HEK293T (cell line): ENCODE results near the gene ABCA4.

Experiments used
- BHLHE40 ChIP-seq: fragments of 450-650 bp; IDR thresholded peaks from 2 replicates; pipeline ENCODE4 v1.6.1; 2016; ENCODE audit warnings: mild to moderate bottlenecking, moderate library complexity, borderline replicate concordance
- FOXA1 ChIP-seq: fragments of 450-650 bp; IDR thresholded peaks from 2 replicates; pipeline ENCODE4 v1.6.1; 2016; ENCODE audit warnings: mild to moderate bottlenecking
- FOXK2 ChIP-seq: fragments of 450-650 bp; IDR thresholded peaks from 2 replicates; pipeline ENCODE4 v1.6.1; 2016; ENCODE audit warnings: mild to moderate bottlenecking
- FOXM1 ChIP-seq: fragments of 450-650 bp; IDR thresholded peaks from 2 replicates; pipeline ENCODE4 v1.6.1; 2017; ENCODE audit warnings: mild to moderate bottlenecking, borderline replicate concordance
- LEF1 ChIP-seq: fragments of 450-650 bp; IDR thresholded peaks from 2 replicates; pipeline ENCODE4 v1.6.1; 2017; ENCODE audit warnings: mild to moderate bottlenecking, borderline replicate concordance
- SUZ12 ChIP-seq: fragments of 450-650 bp; IDR thresholded peaks from 2 replicates; pipeline ENCODE4 v1.6.1; 2016; ENCODE audit warnings: mild to moderate bottlenecking
- ZNF384 ChIP-seq: fragments of 450-650 bp; IDR thresholded peaks from 2 replicates; pipeline ENCODE4 v1.6.1; 2016

GRCh38 chr1:94110946-94111740 is 9.8 kb downstream of the ABCA4 start:
- TF ChIP-seq FOXK2: no peak
- no peak for TF ChIP-seq BHLHE40
- no peak for TF ChIP-seq SUZ12
- no peak for TF ChIP-seq ZNF384
- TF ChIP-seq FOXM1: no peak
- TF ChIP-seq FOXA1: no peak
- TF ChIP-seq LEF1: no peak
